SU-DHL-6 (cell line): ENCODE measurements around the gene TUFT1.

Experiments
- H2AFZ ChIP-seq: fragments of 200-600 bp; sonication (generic); 2 replicates; pipeline ENCODE4 v1.6.1; 2014; ENCODE audit warnings: low read depth, mild to moderate bottlenecking, moderate library complexity, mixed read lengths, antibody characterized with exemption, low read length; ENCODE audit not compliant: severe bottlenecking
- H3F3A ChIP-seq: fragments of 200-600 bp; shearing (Covaris generic); 2 replicates; pipeline ENCODE4 v1.6.0; 2016; ENCODE audit warnings: antibody characterized with exemption, mild to moderate bottlenecking; ENCODE audit not compliant: insufficient read depth
- H3K27ac ChIP-seq: fragments of 200-600 bp; sonication (generic); 2 replicates; pipeline ENCODE4 v1.5.1; 2016; ENCODE audit warnings: low read depth, mild to moderate bottlenecking, low read length, moderate library complexity, mixed read lengths
- H3K27me3 ChIP-seq: fragments of 200-600 bp; sonication (generic), shearing (Covaris generic); 2 replicates; pipeline ENCODE4 v1.6.0; 2014; ENCODE audit warnings: mild to moderate bottlenecking, low read length
- H3K36me3 ChIP-seq: fragments of 200-600 bp; sonication (generic); 2 replicates; pipeline ENCODE4 v1.6.1; 2014; ENCODE audit warnings: mild to moderate bottlenecking, low read length, mixed read lengths
- H3K4me2 ChIP-seq: fragments of 300-600, 200-600 bp; shearing (Covaris generic), sonication (generic); 2 replicates; pipeline ENCODE4 v1.6.0; 2014; ENCODE audit warnings: low read length, low read depth, mild to moderate bottlenecking; ENCODE audit not compliant: poor library complexity, severe bottlenecking
- H3K4me3 ChIP-seq: fragments of 200-600 bp; sonication (generic); 2 replicates; pipeline ENCODE4 v1.5.1; 2014; ENCODE audit warnings: antibody characterized with exemption, low read length, mild to moderate bottlenecking, mixed read lengths; ENCODE audit not compliant: insufficient read depth, poor library complexity, severe bottlenecking
- H3K79me2 ChIP-seq: fragments of 200-600 bp; sonication (generic); 2 replicates; pipeline ENCODE4 v1.6.1; 2014; ENCODE audit warnings: mild to moderate bottlenecking, low read length, moderate library complexity; ENCODE audit not compliant: insufficient read depth
- H3K9ac ChIP-seq: fragments of 200-600 bp; sonication (generic); 2 replicates; pipeline ENCODE4 v1.7.0; 2014; ENCODE audit warnings: mild to moderate bottlenecking, low read length
- H3K9me2 ChIP-seq: fragments of 200-600 bp; sonication (generic); replicated peaks from 2 replicates; pipeline ENCODE4 v1.6.1; 2014; ENCODE audit warnings: low read length; ENCODE audit not compliant: insufficient read depth
- H3K9me3 ChIP-seq: fragments of 200-600 bp; sonication (generic); 2 replicates; pipeline ENCODE4 v1.6.1; 2014; ENCODE audit warnings: low read length, mixed read lengths; ENCODE audit not compliant: insufficient read depth
- H4K20me1 ChIP-seq: fragments of 200-600 bp; sonication (generic); 2 replicates; pipeline ENCODE4 v1.6.1; 2014; ENCODE audit warnings: low read depth, mild to moderate bottlenecking, antibody characterized with exemption, low read length, moderate library complexity, mixed read lengths
- EZH2phosphoT487 ChIP-seq: fragments of 200-600 bp; sonication (generic), shearing (Covaris generic); conservative IDR thresholded peaks from 2 replicates; pipeline ENCODE4 v1.6.1; 2018; ENCODE audit warnings: mild to moderate bottlenecking, antibody characterized with exemption, low read length, moderate library complexity, mixed read lengths
- TF ChIP-seq, protein P1 (sequence below): fragments of 200-600 bp; sonication (generic); IDR thresholded peaks from one replicate; pipeline ENCODE4 v1.5.1; 2017; ENCODE audit warnings: antibody characterized with exemption, mild to moderate bottlenecking, low read length, moderate library complexity; ENCODE audit not compliant: insufficient read depth, poor library complexity, severe bottlenecking

TUFT1 gene

DNA sequence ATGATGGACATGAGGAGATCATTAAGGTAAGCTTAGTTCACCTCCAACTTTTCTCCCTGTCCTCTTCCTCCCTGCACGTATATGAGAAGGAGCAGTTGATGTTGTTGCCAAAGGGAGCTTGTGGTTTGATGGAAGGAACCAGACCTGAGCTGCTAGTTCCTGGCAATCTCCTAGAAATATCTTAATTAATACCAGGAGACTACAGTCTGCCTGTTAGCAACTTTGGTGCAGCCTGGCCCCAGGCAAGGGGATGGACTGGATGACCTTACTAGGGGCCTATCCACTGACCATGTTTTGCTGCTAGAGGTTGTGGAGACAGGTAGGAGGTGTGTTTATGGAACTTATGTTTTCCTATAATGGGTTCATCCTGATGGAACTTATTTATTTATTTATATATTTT, 22.6 kb downstream of the TUFT1 start:
- no peak overlapping the region for H3K9ac ChIP-seq
- H3K79me2 ChIP-seq: no peaks in the 10 kb centered on the region
- no peaks in the 10 kb centered on the region for H3F3A ChIP-seq
- H3K4me2 ChIP-seq: no peak overlapping the region
- H3K9me3 ChIP-seq: no peaks in the 10 kb centered on the region
- H2AFZ ChIP-seq: no peak overlapping the region
- no peak overlapping the region for H3K4me3 ChIP-seq
- no peaks in the 10 kb centered on the region for H3K9me2 ChIP-seq
- TF ChIP-seq, protein P1, sequence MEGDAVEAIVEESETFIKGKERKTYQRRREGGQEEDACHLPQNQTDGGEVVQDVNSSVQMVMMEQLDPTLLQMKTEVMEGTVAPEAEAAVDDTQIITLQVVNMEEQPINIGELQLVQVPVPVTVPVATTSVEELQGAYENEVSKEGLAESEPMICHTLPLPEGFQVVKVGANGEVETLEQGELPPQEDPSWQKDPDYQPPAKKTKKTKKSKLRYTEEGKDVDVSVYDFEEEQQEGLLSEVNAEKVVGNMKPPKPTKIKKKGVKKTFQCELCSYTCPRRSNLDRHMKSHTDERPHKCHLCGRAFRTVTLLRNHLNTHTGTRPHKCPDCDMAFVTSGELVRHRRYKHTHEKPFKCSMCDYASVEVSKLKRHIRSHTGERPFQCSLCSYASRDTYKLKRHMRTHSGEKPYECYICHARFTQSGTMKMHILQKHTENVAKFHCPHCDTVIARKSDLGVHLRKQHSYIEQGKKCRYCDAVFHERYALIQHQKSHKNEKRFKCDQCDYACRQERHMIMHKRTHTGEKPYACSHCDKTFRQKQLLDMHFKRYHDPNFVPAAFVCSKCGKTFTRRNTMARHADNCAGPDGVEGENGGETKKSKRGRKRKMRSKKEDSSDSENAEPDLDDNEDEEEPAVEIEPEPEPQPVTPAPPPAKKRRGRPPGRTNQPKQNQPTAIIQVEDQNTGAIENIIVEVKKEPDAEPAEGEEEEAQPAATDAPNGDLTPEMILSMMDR: no peak
- TF ChIP-seq EZH2phosphoT487: no peak
- H3K27ac ChIP-seq: no peak overlapping the region
- H3K36me3 ChIP-seq: no peaks in the 10 kb centered on the region
- H4K20me1 ChIP-seq: no peaks in the 10 kb centered on the region
- H3K27me3 ChIP-seq: no peaks in the 10 kb centered on the region

DNA sequence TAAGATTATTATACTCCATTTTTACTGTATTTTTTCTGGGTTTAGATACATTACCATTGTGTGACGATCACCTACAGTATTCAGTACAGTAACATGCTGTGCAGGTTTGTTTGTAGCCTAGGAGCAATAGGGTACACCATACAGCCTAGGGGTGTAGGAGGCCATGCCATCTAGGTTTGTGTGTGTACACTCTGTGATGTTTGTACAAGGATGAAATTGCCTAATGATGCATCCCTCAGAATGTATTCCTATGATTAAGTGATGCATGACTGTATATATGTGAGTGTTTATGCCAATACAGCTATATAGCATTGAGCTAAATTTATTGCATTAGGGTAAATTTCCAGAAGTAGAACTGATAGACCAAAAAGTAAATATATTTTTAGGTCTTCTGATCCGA, 23.3 kb downstream of the TUFT1 start:
- H3K36me3 ChIP-seq: no peaks in the 10 kb centered on the region
- no peaks in the 10 kb centered on the region for H3K9me2 ChIP-seq
- no peak overlapping the region for H3K9ac ChIP-seq
- H3F3A ChIP-seq: no peaks in the 10 kb centered on the region
- H4K20me1 ChIP-seq: no peaks in the 10 kb centered on the region
- no peak overlapping the region for H3K27ac ChIP-seq
- no peaks in the 10 kb centered on the region for H3K79me2 ChIP-seq
- TF ChIP-seq, protein P1: no peak
- TF ChIP-seq EZH2phosphoT487: no peak
- H3K4me3 ChIP-seq: no peak overlapping the region
- H3K27me3 ChIP-seq: no peaks in the 10 kb centered on the region
- H3K4me2 ChIP-seq: no peak overlapping the region
- H2AFZ ChIP-seq: no peak overlapping the region
- H3K9me3 ChIP-seq: no peaks in the 10 kb centered on the region

DNA sequence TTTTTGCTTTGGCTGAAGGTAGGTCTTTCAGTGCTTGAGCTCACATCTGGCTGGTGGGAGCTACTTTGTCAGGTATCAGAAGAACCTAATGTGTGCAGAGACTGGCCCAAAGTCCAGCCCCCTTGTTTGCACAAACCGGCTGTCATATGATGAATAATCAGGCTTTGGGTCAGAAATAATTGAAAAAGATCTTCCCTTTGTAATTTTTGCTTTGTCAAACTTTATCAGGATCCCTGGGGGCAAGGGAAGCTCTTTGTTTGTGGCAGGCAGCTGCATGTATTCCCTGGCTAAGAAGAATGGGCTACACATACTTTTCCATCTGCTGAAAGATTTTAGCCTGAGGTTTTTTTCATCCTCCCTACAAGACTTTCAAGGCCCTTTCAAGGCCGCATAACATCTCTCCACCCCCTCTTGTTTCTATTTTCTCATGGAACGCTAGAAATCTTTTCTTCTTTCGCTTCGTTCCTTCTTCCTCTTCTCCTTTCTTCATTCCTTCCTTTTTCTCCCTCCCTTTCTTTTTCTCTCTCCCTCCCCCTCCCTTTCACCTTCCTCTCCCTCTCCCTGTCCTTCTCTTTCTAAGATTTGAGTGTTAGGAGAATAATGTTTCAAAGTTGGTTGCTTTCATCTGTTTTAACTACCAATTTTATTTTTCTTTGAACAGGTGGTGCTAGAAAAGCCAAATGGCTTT, 25.5 kb downstream of the TUFT1 start:
- no peaks in the 10 kb centered on the region for H3F3A ChIP-seq
- H3K4me2 ChIP-seq: no peak overlapping the region
- no peak for TF ChIP-seq EZH2phosphoT487
- TF ChIP-seq, protein P1: no peak
- no peak overlapping the region for H2AFZ ChIP-seq
- H4K20me1 ChIP-seq: no peaks in the 10 kb centered on the region
- no peak overlapping the region for H3K4me3 ChIP-seq
- H3K79me2 ChIP-seq: no peaks in the 10 kb centered on the region
- no peaks in the 10 kb centered on the region for H3K9me2 ChIP-seq
- H3K9ac ChIP-seq: no peak overlapping the region
- no peaks in the 10 kb centered on the region for H3K36me3 ChIP-seq
- H3K27me3 ChIP-seq: no peaks in the 10 kb centered on the region
- H3K9me3 ChIP-seq: no peaks in the 10 kb centered on the region
- no peak overlapping the region for H3K27ac ChIP-seq
